ENCODE measurements around the gene KRT72.

The KRT72 gene

DNA sequence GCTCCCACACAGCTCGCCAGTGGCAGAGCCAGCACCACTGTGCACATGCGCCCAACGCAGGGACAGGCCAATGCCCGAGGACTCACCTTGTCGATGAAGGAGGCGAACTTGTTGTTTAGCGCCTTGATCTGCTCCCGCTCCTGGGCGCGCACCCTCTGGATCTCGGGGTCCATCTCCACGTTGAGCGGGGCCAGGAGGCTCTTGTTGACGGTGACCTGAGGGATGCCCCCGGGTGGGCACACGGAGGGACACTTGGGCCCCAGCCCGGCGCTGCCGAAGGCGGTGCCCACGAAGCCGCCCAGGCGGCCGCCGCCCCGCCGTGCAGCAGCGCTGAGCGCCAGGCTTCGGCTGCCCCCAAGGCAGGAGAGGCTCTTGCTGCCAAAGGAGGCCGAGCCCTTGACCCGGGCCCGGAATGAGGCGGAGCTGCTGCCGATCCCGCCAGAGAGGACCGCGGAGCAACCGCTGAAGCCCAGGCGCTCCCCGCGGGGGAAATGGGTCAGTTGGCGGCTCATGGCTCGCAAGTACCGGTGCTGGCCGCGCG, at the start of gene KRT72:
KRT72 (minus strand) TSS at position 523 of the 541 bp plus-strand sequence; CDS start at position 512, 11 bp downstream.
- DNase-seq (ENCODE audit: low read depth): no peak

DNA sequence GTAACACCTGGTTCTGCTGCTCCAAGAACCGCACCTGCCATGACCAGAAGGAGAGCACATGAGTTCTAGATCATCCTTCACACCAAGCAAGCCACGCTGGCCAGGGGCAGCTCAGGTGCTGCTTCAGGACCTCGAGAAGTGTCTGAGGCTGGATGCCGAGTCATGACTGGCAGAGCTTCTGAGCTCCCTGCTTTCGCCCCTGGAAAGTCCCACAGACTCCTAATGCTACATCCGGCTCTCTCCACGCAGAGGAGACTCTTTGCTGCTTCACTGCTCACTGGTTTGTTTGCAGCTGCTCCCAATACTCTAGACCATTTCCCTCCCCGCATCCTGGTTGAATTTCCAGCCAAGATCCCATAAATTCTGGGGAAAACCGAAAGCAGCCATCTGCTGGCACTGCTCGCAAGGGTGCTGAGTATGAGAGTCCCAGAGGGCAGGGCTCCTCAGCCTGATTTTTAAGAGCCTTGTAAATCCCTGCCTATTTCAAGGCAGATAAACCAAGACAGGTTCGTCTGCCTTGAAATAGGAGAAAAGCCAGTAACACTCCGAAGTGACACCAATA, 49.3 kb upstream of the KRT72 start:
- no peak for DNase-seq (ENCODE audit: low read depth)

DNA sequence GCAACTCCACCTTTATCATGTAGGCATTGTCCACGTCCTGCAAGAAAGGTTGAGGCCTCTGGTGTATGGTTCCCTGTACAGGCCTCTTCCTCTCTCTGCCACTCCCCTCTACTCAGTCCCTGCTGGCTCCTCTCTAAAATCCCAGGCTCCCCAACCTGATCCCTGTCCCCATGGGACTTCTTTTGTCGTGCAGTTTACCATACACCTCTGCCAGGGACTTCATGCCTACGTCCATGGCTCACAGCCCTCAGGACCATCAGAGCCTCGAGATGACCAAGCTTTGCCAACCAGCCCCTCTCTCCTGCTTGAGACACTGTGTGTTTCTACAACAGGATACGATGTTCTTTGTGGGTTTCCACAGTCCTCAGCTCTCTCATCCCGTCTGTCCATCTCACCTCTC, 47.8 kb upstream of the KRT72 start:
- no peak for DNase-seq (ENCODE audit: low read depth)

DNA sequence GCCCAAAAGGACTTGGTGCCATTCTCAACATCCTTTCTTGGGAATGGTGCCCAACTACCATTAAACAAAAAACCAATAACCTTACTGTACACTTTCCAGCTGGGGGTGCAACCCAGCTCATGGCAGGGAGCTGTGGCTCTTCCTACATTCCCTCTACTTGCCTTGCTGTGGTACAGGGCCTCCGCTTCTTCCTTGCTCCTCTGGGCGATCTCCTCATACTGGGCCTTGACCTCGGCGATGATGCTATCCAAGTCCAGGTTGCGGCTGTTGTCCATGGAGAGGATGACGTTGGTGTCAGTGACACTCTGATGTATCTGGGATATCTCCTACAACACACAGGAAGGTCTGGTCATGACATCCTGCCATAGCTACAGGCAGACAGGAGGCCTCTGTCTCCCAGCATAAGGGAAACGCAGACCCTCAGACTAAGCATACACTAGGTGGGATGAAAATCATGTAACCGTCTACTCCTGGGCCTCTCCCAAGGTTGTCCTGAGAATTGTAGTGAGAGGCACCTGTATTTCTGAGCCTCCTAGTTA, 46.8 kb upstream of the KRT72 start:
- no peak for DNase-seq (ENCODE audit: low read depth)

DNA sequence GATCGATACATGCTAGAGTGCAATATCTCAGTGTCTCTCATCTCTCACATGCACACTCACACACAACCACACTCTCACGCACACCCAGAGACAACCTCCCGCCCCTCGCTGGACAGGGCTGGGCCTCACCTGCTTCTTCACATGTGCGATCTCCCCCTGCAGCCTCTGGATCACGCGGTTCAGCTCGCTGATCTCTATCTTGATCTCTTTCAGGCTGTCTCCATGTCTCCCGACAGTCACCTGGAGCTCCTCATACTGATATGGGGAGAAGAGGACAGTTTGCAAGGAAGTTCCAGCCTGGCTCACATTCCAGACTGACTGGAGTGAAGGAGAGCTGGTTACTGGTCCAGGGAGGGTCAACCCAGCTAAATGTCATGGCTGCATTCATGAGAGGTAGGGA, 46.3 kb upstream of the KRT72 start:
- no peak for DNase-seq (ENCODE audit: low read depth)

DNA sequence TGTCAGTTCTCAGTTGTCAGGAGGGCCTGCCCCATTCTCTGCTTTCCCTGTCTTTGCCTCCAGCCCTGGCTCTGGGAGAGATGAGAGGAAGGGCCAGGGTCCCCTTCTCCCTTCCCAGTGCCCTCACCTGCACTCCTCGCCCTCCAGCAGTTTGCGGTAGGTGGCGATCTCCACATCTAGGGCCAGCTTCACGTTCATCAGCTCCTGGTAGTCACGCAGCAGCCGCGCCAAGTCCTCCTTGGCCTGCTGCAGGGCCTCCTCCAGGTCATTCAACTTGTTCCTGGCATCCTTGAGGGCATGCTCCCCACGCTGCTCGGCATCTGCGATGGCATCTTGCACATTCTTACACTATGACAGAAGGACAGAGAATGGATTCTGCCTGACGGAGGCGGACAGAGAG, 45.4 kb upstream of the KRT72 start:
- no peak for DNase-seq (ENCODE audit: low read depth)

DNA sequence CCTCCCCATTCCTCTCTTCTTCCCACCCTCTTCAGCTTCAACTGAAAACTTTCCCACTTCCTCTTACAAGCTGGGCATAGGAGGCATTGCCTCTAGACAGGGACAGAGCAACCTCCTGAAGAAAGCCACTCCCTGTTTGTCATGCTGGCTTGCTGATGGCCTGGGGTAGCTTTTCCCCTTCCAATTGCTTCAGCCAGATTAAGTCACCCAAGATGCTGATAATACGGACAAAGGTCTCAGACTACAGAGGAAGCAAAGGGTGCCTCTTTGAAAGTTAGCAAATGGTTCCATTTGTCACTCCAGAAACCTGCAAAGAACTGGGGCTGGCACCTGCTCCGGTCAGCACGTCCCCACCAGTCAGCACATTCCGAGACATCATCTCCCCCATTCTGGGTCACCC, 44.7 kb upstream of the KRT72 start:
- DNase-seq (ENCODE audit: low read depth): no peak

DNA sequence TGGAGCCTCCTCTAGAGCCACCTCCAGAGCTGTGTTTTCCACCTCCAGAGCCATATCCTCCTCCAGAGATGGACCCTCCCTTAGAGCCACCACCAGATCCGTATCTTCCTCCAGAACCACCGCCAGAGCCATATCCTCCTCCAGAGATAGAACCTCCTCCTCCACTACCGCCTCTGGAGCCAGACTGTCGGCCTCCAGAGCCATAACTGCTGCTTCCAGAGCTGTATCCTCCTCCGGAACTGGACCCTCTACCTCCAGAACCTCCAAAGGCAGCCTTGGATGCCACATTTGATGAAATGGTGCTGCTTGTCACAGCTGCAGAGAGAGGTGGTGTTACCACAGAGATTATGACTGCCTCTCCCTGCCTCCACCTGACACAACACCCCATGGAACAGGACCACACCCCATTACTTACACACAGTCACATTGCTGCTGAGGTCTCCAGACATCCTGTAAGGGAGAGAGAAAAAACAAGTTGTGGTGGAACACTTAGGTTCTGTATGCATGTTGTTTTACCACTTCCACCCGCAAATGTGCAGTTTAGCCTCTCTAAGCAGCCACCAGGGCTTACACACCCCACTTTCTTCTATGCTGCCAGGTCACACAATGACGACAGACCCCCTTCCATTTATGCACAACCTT, 44.0 kb upstream of the KRT72 start:
- no peak for DNase-seq (ENCODE audit: low read depth)

DNA sequence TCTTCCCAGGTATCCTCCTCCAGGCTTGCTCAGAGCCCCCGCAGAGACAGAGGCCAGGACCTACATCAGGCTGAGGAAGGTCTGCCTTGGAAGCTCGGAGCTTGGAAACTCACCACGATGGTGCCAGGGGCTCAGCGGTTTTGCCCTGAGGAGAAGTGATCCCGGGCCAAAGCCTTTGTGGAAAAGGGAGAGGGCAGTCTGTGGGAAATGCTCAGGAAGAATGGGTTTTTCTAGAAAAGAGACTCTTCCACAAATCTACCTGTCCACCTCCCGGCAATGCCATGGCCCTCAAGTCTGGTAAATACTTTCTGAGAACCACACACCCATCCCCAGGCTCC, 42.8 kb upstream of the KRT72 start:
- no peak for DNase-seq (ENCODE audit: low read depth)

DNA sequence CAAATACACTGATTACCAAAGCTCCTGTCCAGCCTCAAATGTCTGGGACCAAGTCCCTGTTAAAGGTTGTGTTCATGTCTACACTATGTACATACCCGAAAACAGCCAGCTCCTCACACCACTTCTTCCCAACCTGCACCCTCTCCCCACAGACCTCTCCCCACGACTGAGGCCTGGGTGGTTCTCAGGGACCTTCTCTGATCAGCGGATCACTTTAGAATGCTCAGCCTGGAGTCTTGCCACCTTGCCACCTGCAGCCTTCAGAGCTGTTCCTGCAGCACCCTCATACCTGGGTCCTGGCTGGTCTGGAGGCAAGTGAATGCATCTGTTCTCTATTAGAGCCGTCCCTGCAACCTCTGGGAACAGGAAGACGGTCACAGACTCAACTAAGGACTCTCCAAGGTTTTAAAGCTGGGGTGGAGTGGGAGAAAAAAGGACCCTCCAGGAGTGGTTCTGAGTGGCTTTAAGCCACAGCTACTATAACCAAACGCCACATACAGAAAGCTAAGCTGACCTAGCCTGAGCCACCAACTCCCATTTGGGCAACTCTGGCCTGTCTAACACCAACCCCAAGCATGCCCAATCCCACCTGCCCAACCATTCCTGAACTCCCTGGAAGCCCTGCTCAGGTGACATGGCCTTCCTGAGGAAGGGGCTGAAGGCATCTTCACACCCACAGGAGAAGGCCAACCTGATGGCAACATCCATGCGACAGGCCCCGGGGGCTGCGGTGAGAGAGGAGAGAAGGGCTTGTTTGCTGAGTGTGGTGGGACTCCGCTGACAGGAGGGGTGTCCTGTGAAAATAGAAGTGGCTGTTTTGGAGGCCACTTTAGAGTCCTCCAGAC, 42.2 kb upstream of the KRT72 start:
- no peak for DNase-seq (ENCODE audit: low read depth)

DNA sequence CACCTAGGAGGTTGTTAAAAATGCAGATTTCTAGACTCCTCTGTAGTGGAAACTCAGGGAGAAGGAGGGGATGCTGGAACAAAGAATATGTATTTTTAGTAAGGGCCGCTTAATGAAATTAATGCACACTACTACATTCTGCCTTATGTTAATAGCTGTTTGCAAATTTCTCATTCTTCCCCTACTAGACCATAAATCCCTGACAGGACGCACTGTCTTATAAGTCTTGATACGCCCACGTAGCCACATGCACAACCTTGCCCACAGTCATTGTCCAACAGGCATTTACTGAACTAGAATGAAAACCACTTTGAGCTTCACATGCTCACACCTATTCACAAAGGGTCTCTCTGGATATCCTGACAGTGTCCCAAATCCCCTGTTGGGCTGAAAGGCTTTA, 40.2 kb upstream of the KRT72 start:
- no peak for DNase-seq (ENCODE audit: low read depth)

DNA sequence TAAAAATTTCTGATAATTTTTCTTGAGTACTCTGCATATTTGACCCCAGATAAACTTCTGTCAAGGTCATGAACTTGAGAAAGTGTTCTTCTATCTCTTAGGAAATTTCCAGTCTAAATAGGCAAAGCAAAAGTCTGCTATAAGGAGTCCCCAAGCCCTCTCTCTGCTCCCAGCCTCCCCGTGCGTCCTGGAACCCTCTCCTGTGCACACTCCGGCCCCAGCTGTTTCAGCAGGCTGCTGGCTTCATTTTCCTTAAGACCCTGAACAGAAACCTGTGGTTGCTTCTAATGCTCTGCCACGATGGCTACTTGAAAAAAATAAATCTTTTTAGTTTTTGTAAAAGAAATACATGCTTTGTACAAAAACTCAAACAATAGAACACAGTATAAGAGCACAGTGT, 36.0 kb upstream of the KRT72 start:
- DNase-seq (ENCODE audit: low read depth): no peak

DNA sequence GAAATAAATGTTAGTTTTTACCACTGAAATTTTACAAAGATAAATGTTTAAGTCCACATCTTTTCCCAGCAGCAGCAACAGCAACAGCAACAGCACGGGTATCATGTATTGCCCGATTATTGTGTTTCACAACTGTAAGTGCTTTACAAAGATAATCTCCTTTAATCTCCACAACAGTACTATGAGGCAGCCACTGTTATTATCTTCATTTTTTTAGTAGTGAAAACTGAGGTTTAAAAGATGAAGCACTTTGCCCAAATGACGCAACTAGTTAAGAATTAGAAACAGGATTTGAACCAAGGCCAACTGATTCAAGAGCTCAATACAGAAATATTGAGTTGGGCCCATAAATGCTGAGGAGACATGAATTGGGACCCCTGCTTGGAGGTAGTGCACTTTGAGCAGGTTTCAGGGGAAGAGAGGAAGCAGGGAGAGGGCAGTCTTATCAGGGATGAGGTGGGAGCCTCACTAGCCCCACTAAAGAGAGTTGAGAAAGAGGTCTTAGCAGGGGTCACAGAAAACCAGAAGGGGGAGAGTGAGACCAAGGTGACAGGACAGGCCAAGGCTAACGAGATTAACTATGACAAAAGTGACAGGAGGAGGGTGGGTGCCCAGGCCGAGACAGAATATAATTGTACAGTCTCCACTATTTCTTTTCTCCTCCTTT, 35.5 kb upstream of the KRT72 start:
- no peak for DNase-seq (ENCODE audit: low read depth)

DNA sequence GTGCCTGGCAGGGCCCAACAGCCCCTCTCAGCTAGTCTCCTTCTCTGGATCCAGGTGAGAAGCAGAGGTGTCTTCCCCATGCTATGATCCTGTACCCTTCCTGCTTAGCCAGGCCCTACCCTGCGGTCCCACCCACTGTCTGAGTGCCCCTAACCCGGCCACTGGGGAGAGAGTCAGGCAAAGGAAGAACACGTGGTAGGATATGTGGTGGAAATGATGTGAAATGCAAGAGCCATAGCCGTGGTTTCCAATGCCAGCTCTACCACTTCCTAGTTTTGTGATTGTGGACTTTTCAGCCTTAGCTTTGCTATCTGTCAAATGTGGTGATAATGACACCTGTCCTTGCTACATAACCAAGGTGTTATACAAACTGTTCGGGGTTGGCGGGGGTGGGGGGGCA, 34.9 kb upstream of the KRT72 start:
- no peak for DNase-seq (ENCODE audit: low read depth)

DNA sequence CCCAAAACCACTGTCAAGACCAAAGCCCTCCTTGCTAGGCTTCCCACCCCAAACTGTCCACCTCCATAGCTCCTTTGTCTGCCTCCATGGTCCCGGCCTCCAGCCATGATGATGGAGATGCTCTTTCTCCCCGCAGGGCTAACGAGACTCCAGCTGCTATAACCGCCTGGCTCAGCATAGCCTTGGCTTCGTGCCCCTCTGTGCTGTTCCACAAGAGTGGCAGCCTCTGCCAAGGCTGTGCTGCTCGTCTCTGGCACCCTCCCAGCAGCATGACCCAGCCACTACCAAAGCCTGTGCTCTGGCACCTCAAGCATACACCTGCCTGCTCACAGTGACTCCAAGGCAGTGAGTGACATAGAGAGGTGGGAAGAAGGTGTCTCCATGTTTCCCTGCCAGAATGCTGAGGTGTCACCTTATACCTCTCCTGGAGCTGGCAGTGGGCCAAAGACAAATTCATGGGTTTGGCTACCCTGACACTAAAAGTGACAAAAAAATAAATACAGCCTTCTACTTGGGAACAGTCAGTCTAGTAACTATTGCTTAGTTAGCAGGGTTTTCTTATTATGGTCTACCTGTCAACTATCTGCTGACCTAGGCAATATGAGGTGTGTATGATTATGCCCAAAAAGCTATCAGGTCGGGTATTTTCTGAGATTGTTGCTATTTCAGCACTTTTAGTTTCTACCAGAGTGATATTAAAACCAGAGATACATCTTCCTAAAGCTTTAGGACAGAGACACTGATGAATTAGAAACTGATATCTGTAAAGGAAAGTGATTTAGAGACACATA, 33.2 kb upstream of the KRT72 start:
- no peak for DNase-seq (ENCODE audit: low read depth)

DNA sequence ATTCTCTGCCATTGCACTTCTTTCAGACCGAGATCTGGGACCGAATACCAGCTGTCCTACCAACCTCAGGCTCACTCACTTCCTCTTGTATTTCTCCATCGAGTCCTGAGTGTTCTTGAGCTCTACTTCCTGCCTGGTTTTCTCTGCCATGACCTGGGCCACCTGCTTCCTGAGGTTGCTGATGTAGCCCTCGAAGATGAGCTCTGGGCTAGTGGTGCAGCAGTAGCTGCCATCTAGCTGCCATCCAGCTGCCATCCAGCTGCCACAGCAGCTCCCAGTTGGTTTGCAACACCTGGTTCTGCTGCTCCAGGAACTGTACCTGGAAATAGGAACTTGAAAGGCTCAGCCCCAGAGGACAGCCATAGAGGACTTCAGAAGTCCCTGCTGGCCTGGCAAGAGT, 32.1 kb upstream of the KRT72 start:
- DNase-seq (ENCODE audit: low read depth): no peak

DNA sequence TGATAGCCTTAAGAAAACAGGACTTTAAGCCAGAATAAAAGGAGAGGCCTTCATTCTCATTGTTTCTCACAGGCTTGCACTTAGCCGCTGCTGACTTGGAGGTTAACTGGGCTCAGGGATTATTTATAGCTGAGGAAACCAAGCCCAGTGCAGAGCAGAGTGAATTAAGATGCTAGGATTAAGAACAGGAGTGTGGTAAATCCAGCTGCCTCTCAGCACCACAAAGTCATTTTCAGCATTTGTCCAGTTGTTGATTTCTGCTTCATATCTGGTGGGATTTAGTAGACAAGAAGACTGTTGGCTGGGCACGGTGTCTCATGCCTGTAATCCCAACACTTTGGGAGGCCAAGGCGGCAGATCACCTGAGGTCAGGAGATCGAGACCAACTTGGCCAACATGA, 31.4 kb upstream of the KRT72 start:
- no peak for DNase-seq (ENCODE audit: low read depth)

DNA sequence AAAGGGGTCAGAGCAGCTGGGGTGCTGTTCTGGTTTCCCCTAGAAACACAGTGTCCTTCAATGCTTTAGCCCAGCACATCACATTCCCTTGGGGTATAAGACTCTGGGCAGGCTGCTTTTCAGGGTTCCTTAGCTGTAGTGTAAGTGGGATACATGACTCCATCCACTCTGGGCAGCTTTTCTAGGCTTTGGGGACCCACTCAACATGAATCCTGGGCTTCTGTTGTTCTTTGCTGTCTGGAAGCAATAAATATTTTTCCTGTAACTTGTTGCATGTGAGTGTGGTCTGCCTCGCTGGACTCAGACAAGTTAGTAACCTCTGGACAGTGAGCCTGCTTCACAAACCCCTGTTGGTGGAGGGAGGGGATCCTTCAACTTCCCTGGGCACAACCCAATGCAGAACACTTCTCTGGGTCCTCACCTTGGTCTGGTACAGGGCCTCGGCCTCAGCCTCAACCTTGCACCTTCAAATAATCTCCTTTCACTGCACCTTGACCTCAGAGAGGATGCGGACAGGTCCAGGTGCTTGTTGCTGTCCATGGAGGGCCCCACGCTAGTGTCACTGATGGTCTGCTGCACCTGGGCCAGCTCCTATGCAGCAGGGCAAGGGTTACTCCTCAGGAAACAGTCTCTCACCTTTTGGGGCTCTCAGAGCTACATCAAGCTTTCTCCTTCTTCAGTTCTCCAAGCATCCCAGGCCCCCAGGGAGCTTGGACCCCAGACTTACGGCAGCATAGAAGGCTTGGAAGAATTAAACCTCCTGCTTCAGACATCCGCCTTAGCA, 30.6 kb upstream of the KRT72 start:
- no peak for DNase-seq (ENCODE audit: low read depth)

DNA sequence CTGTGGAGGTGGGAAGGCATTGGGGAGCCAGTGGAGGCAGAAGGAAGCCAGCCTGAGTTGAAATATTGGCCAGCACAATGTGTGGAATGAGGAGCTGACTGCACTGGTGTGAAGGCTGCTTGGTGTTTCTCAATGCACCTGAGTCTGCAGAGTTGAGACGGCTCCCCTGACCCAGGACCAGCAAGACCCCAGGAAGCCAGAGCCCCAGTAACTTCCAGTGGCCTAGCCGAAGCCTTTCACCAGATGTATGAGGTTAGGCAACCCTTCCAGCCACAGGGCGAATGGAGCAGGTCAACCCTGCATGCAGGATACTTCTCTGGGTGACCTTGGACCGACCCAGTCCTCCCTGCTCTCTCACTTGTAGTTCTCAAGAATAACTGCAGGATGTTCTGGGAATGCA, 30.0 kb upstream of the KRT72 start:
- DNase-seq (ENCODE audit: low read depth): no peak

DNA sequence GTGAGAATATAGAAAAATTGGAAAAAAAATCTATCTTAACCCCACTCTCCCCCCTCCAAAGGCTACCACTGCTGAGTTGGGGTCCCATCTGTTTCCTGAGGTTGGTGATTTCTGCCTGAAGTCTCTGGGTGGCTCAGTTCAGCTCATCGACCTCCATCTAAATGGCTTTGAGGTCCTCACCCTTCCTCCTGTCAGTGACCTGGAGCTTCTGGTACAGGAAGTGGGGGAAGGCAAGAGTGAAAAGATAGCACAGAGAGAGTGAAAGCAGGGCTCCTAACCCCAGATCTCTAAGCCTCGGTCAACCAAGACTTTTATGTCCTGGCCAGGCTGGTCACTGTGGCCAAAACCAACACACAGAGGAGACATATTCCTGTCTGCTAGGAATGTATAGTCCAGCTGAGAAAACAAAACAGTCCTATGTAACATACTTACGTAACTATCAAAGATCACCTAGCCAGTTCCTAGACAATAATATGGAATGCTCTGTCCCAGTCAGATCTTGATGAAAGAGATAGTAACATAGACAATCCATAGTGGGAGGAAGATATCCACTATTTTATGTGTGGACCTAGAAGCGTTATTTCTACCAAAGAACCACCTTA, 29.4 kb upstream of the KRT72 start:
- no peak for DNase-seq (ENCODE audit: low read depth)

All from activated gamma-delta T cell treated with anti-CD3 and anti-CD28 coated beads, Interleukin-2, amount 50 U/mL, for 16 hours (primary cell).